B cell (primary cell): ENCODE results near the gene AHRR.

Experiments
- CTCF ChIP-seq: fragments of 200-600 bp; IDR thresholded peaks from one replicate; pipeline ENCODE4 v1.8.0; 2022; ENCODE audit warnings: antibody characterized with exemption, mild to moderate bottlenecking
- EZH2 ChIP-seq: IDR thresholded peaks from 2 replicates; pipeline ENCODE4 v1.6.1; 2012; ENCODE audit warnings: borderline replicate concordance, low read depth, mild to moderate bottlenecking, moderate library complexity, low read length; ENCODE audit not compliant: insufficient read depth, poor library complexity, severe bottlenecking

GRCh38 chr5:394671-395155 is 73.2 kb downstream of the AHRR start:
- no peak for TF ChIP-seq CTCF
- TF ChIP-seq EZH2: no peak
